HepG2 (cell line): ENCODE results near the gene NME2. TPM values are rescaled to one million over a fixed set of nuclear protein-coding genes. Genes with fewer than 3 reads are reported as not detected.
A peak's percentile ranks its signal among the peaks of the same experiment; 100 is the strongest.

ENCODE experiments used
- HHEX ChIP-seq: IDR thresholded peaks from 2 replicates; pipeline ENCODE4 v1.6.1; 2016; ENCODE audit warnings: control low read depth
- MEIS1 ChIP-seq: sonication (generic); formaldehyde crosslinking; IDR thresholded peaks from 2 replicates; pipeline ENCODE4 v1.9.0; 2021; ENCODE audit warnings: mild to moderate bottlenecking, missing genetic modification reagents, moderate library complexity, borderline replicate concordance
- NCOA5 ChIP-seq: sonication (generic); formaldehyde crosslinking; IDR thresholded peaks from 2 replicates; pipeline ENCODE4 v1.4.0; 2020; ENCODE audit warnings: missing genetic modification reagents
- NFE2L2 ChIP-seq: fragments of 150-350 bp; IDR thresholded peaks from 2 replicates; pipeline ENCODE4 v1.6.1; 2014; ENCODE audit warnings: low read length
- NR2C2 ChIP-seq: sonication (generic); formaldehyde crosslinking; IDR thresholded peaks from 2 replicates; pipeline ENCODE4 v1.4.0; 2020; ENCODE audit warnings: missing genetic modification reagents, mild to moderate bottlenecking, moderate library complexity, borderline replicate concordance
- NR2F1 ChIP-seq, 2 experiments: fragments of 450-650 bp in 1 of 2; formaldehyde crosslinking in 1 of 2; IDR thresholded peaks; 2 replicates each; pipeline versions ENCODE4 v1.5.0 to v1.6.1; 2016 to 2020; ENCODE audit warnings: mild to moderate bottlenecking in 1 of 2, missing compliant biosample characterization in 1 of 2, missing genetic modification reagents in 1 of 2, moderate library complexity in 1 of 2
- PITX1 ChIP-seq: sonication (generic); formaldehyde crosslinking; IDR thresholded peaks from 2 replicates; pipeline ENCODE4 v1.5.1; 2020; ENCODE audit warnings: mild to moderate bottlenecking, missing genetic modification reagents
- RARG ChIP-seq: sonication (generic); formaldehyde crosslinking; IDR thresholded peaks from 2 replicates; pipeline ENCODE4 v1.4.0; 2020; ENCODE audit warnings: low read depth, mild to moderate bottlenecking, missing genetic modification reagents
- SMARCC2 ChIP-seq: fragments of 450-650 bp; IDR thresholded peaks from 2 replicates; pipeline ENCODE4 v1.6.1; 2017; ENCODE audit warnings: antibody characterized with exemption, mild to moderate bottlenecking
- SMC3 ChIP-seq: IDR thresholded peaks from 2 replicates; pipeline ENCODE4 v1.6.1; 2011; ENCODE audit warnings: low read length, improper control_type of control experiment
- SMYD3 ChIP-seq: sonication (generic); formaldehyde crosslinking; IDR thresholded peaks from 2 replicates; pipeline ENCODE4 v1.8.1; 2023; ENCODE audit warnings: mild to moderate bottlenecking, missing genetic modification reagents
- TBX3 ChIP-seq: fragments of 450-650 bp; IDR thresholded peaks from 2 replicates; pipeline ENCODE4 v1.6.1; 2017; ENCODE audit warnings: antibody characterized with exemption, mild to moderate bottlenecking, inconsistent platforms, borderline replicate concordance
- ZBTB42 ChIP-seq: sonication (generic); formaldehyde crosslinking; IDR thresholded peaks from 2 replicates; pipeline ENCODE4 v1.5.0; 2020; ENCODE audit warnings: mild to moderate bottlenecking, missing genetic modification reagents
- ZNF138 ChIP-seq: sonication (generic); formaldehyde crosslinking; IDR thresholded peaks from 2 replicates; pipeline ENCODE4 v1.5.0; 2020; ENCODE audit warnings: mild to moderate bottlenecking, low read depth, missing genetic modification reagents
- ZNF180 ChIP-seq: sonication (generic); formaldehyde crosslinking; IDR thresholded peaks from 2 replicates; pipeline ENCODE4 v1.4.0; 2020; ENCODE audit warnings: low read depth, missing genetic modification reagents, borderline replicate concordance
- ZNF225 ChIP-seq: sonication (generic); formaldehyde crosslinking; IDR thresholded peaks from 2 replicates; pipeline ENCODE4 v1.4.0; 2020; ENCODE audit warnings: mild to moderate bottlenecking, missing genetic modification reagents
- ZNF746 ChIP-seq: sonication (generic); formaldehyde crosslinking; IDR thresholded peaks from 2 replicates; pipeline ENCODE4 v1.8.0; 2022; ENCODE audit warnings: mild to moderate bottlenecking, missing genetic modification reagents
- ZNF788 ChIP-seq: sonication (generic); formaldehyde crosslinking; IDR thresholded peaks from 2 replicates; pipeline ENCODE4 v1.5.0; 2020; ENCODE audit warnings: mild to moderate bottlenecking, missing genetic modification reagents, borderline replicate concordance
- polyA plus RNA-seq, 8 experiments: library from polyadenylated mRNA; depleted of rRNA in 3 of 8; stranded (reverse) in 7 of 8; unstranded in 1 of 8; fragments of >200 nt; fragmentation: Illumina TruSeq in 4 of 8; extraction: Trizol in 4 of 8; gene quantifications; 2 replicates each; pipeline versions ENCODE4 v1.2.1 to v1.2.3, GENCODE V29; 2011 to 2016; ENCODE audit warnings: low read depth in 4 of 8, missing spikeins in 1 of 8, mixed read lengths in 1 of 8; ENCODE audit not compliant: insufficient read depth in 1 of 8
- total RNA-seq, 5 experiments: library from RNA; depleted of rRNA; stranded (reverse); fragments of >200 nt; fragmentation: Illumina TruSeq; extraction: Trizol; gene quantifications; 2 replicates each; pipeline ENCODE4 v1.2.3, GENCODE V29; 2016; ENCODE audit warnings: low read depth in 1 of 5
- TF ChIP-seq, protein P1 (sequence below): sonication (generic); formaldehyde crosslinking; IDR thresholded peaks from 2 replicates; pipeline ENCODE4 v1.9.0; 2022; ENCODE audit warnings: missing genetic modification reagents, mild to moderate bottlenecking, borderline replicate concordance
- TF ChIP-seq, protein P2 (sequence below): sonication (generic); formaldehyde crosslinking; IDR thresholded peaks from 2 replicates; pipeline ENCODE4 v1.5.1; 2020; ENCODE audit warnings: mild to moderate bottlenecking, missing genetic modification reagents, borderline replicate concordance
- TF ChIP-seq, protein P3 (sequence below): sonication (generic); formaldehyde crosslinking; IDR thresholded peaks from 2 replicates; pipeline ENCODE4 v1.5.1; 2020; ENCODE audit warnings: mild to moderate bottlenecking, moderate library complexity, missing genetic modification reagents

Gene NME2
- total and polyA plus RNA-seq, 2 of the 13 experiments (the other 11 are each of a cell fraction or from before 2014, with no cell fraction given) = 790 to 1,213 TPM

DNA sequence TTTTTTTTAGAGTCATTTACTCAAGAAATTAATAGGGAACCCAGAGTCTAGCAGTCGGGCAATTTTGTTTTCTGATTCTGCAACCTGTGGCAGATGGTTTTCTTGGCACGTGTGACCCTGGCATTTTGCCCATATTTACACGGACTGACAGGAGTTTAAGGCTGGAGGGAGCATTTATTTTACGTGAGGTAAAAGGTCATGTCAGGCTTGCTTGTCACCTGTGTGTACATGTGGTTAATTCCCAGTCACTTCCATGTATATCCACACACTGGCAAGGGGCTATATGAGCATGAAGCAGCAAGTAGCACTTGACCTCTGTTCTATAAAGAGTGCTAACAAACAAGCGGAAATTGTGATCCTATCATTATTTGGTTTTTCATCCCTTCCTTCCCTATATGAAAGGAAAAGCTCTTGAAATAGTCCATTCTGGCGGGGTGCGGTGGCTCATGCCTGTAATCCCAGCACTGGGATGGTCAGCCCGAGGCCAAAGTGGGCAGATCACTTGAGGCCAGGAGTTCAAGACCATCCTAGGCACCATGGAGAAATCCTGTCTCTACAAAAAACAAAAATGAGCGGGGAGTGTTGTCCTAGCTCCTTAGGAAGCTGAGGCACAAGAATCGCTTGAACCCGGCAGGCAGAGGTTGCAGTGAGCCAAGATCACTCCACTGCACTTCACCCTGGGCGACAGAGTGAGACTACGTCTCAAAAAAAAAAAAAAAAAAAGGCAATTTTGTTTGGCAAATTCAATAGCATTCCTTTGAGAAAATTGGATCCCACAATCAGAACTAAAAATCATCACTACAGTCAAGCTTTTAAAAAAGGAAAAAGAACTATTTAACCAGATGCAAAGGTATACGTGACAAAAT, 47.6 kb upstream of the NME2 start (continued):
- no peak for TF ChIP-seq NCOA5 (CRISPR knock-in tag)
- TF ChIP-seq SMARCC2 = no peak
- no peak for TF ChIP-seq RARG (CRISPR knock-in tag)
- no peak for TF ChIP-seq SMYD3 (CRISPR knock-in tag)
- no peak for TF ChIP-seq ZNF788 (CRISPR knock-in tag)
- TF ChIP-seq, protein P1, sequence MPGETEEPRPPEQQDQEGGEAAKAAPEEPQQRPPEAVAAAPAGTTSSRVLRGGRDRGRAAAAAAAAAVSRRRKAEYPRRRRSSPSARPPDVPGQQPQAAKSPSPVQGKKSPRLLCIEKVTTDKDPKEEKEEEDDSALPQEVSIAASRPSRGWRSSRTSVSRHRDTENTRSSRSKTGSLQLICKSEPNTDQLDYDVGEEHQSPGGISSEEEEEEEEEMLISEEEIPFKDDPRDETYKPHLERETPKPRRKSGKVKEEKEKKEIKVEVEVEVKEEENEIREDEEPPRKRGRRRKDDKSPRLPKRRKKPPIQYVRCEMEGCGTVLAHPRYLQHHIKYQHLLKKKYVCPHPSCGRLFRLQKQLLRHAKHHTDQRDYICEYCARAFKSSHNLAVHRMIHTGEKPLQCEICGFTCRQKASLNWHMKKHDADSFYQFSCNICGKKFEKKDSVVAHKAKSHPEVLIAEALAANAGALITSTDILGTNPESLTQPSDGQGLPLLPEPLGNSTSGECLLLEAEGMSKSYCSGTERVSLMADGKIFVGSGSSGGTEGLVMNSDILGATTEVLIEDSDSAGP (CRISPR knock-in tag) = no peak
- no peak for TF ChIP-seq TBX3
- TF ChIP-seq, protein P2, sequence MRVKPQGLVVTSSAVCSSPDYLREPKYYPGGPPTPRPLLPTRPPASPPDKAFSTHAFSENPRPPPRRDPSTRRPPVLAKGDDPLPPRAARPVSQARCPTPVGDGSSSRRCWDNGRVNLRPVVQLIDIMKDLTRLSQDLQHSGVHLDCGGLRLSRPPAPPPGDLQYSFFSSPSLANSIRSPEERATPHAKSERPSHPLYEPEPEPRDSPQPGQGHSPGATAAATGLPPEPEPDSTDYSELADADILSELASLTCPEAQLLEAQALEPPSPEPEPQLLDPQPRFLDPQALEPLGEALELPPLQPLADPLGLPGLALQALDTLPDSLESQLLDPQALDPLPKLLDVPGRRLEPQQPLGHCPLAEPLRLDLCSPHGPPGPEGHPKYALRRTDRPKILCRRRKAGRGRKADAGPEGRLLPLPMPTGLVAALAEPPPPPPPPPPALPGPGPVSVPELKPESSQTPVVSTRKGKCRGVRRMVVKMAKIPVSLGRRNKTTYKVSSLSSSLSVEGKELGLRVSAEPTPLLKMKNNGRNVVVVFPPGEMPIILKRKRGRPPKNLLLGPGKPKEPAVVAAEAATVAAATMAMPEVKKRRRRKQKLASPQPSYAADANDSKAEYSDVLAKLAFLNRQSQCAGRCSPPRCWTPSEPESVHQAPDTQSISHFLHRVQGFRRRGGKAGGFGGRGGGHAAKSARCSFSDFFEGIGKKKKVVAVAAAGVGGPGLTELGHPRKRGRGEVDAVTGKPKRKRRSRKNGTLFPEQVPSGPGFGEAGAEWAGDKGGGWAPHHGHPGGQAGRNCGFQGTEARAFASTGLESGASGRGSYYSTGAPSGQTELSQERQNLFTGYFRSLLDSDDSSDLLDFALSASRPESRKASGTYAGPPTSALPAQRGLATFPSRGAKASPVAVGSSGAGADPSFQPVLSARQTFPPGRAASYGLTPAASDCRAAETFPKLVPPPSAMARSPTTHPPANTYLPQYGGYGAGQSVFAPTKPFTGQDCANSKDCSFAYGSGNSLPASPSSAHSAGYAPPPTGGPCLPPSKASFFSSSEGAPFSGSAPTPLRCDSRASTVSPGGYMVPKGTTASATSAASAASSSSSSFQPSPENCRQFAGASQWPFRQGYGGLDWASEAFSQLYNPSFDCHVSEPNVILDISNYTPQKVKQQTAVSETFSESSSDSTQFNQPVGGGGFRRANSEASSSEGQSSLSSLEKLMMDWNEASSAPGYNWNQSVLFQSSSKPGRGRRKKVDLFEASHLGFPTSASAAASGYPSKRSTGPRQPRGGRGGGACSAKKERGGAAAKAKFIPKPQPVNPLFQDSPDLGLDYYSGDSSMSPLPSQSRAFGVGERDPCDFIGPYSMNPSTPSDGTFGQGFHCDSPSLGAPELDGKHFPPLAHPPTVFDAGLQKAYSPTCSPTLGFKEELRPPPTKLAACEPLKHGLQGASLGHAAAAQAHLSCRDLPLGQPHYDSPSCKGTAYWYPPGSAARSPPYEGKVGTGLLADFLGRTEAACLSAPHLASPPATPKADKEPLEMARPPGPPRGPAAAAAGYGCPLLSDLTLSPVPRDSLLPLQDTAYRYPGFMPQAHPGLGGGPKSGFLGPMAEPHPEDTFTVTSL (CRISPR knock-in tag) = no peak
- TF ChIP-seq, protein P3, sequence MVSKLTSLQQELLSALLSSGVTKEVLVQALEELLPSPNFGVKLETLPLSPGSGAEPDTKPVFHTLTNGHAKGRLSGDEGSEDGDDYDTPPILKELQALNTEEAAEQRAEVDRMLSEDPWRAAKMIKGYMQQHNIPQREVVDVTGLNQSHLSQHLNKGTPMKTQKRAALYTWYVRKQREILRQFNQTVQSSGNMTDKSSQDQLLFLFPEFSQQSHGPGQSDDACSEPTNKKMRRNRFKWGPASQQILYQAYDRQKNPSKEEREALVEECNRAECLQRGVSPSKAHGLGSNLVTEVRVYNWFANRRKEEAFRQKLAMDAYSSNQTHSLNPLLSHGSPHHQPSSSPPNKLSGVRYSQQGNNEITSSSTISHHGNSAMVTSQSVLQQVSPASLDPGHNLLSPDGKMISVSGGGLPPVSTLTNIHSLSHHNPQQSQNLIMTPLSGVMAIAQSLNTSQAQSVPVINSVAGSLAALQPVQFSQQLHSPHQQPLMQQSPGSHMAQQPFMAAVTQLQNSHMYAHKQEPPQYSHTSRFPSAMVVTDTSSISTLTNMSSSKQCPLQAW = no peak
- no peak for TF ChIP-seq ZBTB42 (CRISPR knock-in tag)
- TF ChIP-seq SMC3 = no peak
- TF ChIP-seq PITX1 = peak; percentile 44; the same call in 1 of the 2 replicates
- TF ChIP-seq NR2F1 (CRISPR knock-in tag; IDR thresholded peaks at IDR 0.05) = peak; percentile 24 to 48; a peak in 1 of 4 replicates
- no peak for TF ChIP-seq ZNF180
- no peak for TF ChIP-seq NFE2L2
- TF ChIP-seq HHEX (CRISPR knock-in tag) = no peak
- no peak for TF ChIP-seq ZNF138 (CRISPR knock-in tag)
- TF ChIP-seq NR2C2 = peak; percentile 94
- 0 out of 2 replicates have a peak, but pooled peaks have one; percentile 27 for TF ChIP-seq MEIS1
- no peak for TF ChIP-seq ZNF746 (CRISPR knock-in tag)
- TF ChIP-seq ZNF225 = no peak
